ENCODE measurements around the gene CLDN12. TPM values are rescaled to one million over a fixed set of nuclear protein-coding genes. Genes with fewer than 3 reads are reported as not detected.

The CLDN12 gene
- total RNA-seq, 2 donors from 2014 or later, result 52.5 to 65.6 TPM

- intact Hi-C loops (cut with DNase I), result no loop called here
- Histone ChIP-seq H3K27ac (peak overlapping the region; percentile 71), H3K9me3 (no peaks in the 10 kb centered on the region), H3K4me1 (peaks cover 5% of the 10 kb centered on the region), H3K27me3 (no peaks in the 10 kb centered on the region), H3K9ac (ENCODE audit: low read depth in 2 of 2, low read length in 2 of 2) (no peak overlapping the region), H3K36me3 (no peaks in the 10 kb centered on the region), H3K4me3 (no peak overlapping the region)
- TF ChIP-seq CTCF (IDR thresholded peaks at IDR 0.05), result peak; percentile 41
- DNase-seq, result peak; percentile 67
Measured at GRCh38 chr7:90412458-90413184, 9.4 kb downstream of the CLDN12 start.

GRCh38 chr7:90413185-90413528, 9.9 kb downstream of the CLDN12 start:
- intact Hi-C loops (cut with DNase I), result no loop called here
- peaks cover 5% of the 10 kb centered on the region for H3K4me1 ChIP-seq
- TF ChIP-seq CTCF (IDR thresholded peaks at IDR 0.05), result no peak
- H3K4me3 ChIP-seq, result no peak overlapping the region
- H3K9me3 ChIP-seq, result no peaks in the 10 kb centered on the region
- no peaks in the 10 kb centered on the region for H3K36me3 ChIP-seq
- H3K9ac ChIP-seq (ENCODE audit: low read depth in 2 of 2, low read length in 2 of 2), result no peak overlapping the region
- no peaks in the 10 kb centered on the region for H3K27me3 ChIP-seq
- H3K27ac ChIP-seq, result no peak overlapping the region
- DNase-seq, result no peak

GRCh38 chr7:90421651-90422050, 18.4 kb downstream of the CLDN12 start:
- Histone ChIP-seq H3K27ac (no peak overlapping the region), H3K27me3 (no peaks in the 10 kb centered on the region), H3K4me1 (no peaks in the 10 kb centered on the region), H3K36me3 (no peaks in the 10 kb centered on the region), H3K4me3 (no peak overlapping the region), H3K9me3 (no peaks in the 10 kb centered on the region), H3K9ac (ENCODE audit: low read depth in 2 of 2, low read length in 2 of 2) (no peak overlapping the region)
- no peak for TF ChIP-seq CTCF (IDR thresholded peaks at IDR 0.05)
- no peak for DNase-seq
- intact Hi-C loops (cut with DNase I), result no loop called here

GRCh38 chr7:90424720-90425119, 21.5 kb downstream of the CLDN12 start:
- Histone ChIP-seq H3K9ac (ENCODE audit: low read depth in 2 of 2, low read length in 2 of 2) (no peak overlapping the region), H3K27me3 (no peaks in the 10 kb centered on the region), H3K36me3 (no peaks in the 10 kb centered on the region), H3K4me3 (no peak overlapping the region), H3K27ac (no peak overlapping the region), H3K4me1 (no peaks in the 10 kb centered on the region), H3K9me3 (no peaks in the 10 kb centered on the region)
- no peak for DNase-seq
- intact Hi-C loops (cut with DNase I), result loop anchor here (5.0 kb wide), 2 partner anchors 162 to 277 kb away; no protein-coding TSS in a partner anchor
- TF ChIP-seq CTCF (IDR thresholded peaks at IDR 0.05), result no peak

- no peaks in the 10 kb centered on the region for H3K36me3 ChIP-seq
- no peak for TF ChIP-seq CTCF (IDR thresholded peaks at IDR 0.05)
- no peaks in the 10 kb centered on the region for H3K4me1 ChIP-seq
- no peaks in the 10 kb centered on the region for H3K27me3 ChIP-seq
- intact Hi-C loops (cut with DNase I), result loop anchor here (5.0 kb wide), 2 partner anchors 163 to 278 kb away; no protein-coding TSS in a partner anchor
- H3K27ac ChIP-seq, result peak overlapping the region; percentile 10
- no peak overlapping the region for H3K4me3 ChIP-seq
- DNase-seq, result no peak
- H3K9ac ChIP-seq (ENCODE audit: low read depth in 2 of 2, low read length in 2 of 2), result no peak overlapping the region
- H3K9me3 ChIP-seq, result no peaks in the 10 kb centered on the region
Measured at GRCh38 chr7:90425376-90425775, 22.1 kb downstream of the CLDN12 start.
